SK-N-SH (cell line): ENCODE data around the gene ABCB4.

ENCODE experiments used
- EP300 ChIP-seq, 2 experiments: IDR thresholded peaks; 2 replicates each; pipeline versions ENCODE4 v1.4.0 to v1.6.1; 2012; ENCODE audit warnings: borderline replicate concordance in 1 of 2, low read depth in 1 of 2, low read length in 1 of 2
- EZH2phosphoT487 ChIP-seq: fragments of 200-600 bp; sonication (generic); IDR thresholded peaks from 2 replicates; pipeline ENCODE4 v1.6.1; 2017; ENCODE audit warnings: low read depth, mixed run types, mild to moderate bottlenecking, antibody characterized with exemption, moderate library complexity, borderline replicate concordance
- FOXJ3 ChIP-seq: sonication (generic); formaldehyde crosslinking; IDR thresholded peaks from 2 replicates; pipeline ENCODE4 v1.5.1; 2020; ENCODE audit warnings: mild to moderate bottlenecking, missing genetic modification reagents
- MXI1 ChIP-seq: IDR thresholded peaks from 2 replicates; pipeline ENCODE4 v1.6.1; 2012; ENCODE audit warnings: mild to moderate bottlenecking, low read depth, low read length, improper control_type of control experiment
- POLR2AphosphoS5 ChIP-seq: IDR thresholded peaks from 2 replicates; pipeline ENCODE4 v1.6.1; 2012; ENCODE audit warnings: low read depth, low read length
- SMC3 ChIP-seq: IDR thresholded peaks from 2 replicates; pipeline ENCODE4 v1.6.1; 2012; ENCODE audit warnings: low read depth, low read length, improper control_type of control experiment
- TF ChIP-seq, protein P1 (sequence below): fragments of 200-600 bp; sonication (generic); IDR thresholded peaks from 2 replicates; pipeline ENCODE4 v1.6.1; 2017; ENCODE audit warnings: antibody characterized with exemption, mild to moderate bottlenecking, moderate library complexity

DNA sequence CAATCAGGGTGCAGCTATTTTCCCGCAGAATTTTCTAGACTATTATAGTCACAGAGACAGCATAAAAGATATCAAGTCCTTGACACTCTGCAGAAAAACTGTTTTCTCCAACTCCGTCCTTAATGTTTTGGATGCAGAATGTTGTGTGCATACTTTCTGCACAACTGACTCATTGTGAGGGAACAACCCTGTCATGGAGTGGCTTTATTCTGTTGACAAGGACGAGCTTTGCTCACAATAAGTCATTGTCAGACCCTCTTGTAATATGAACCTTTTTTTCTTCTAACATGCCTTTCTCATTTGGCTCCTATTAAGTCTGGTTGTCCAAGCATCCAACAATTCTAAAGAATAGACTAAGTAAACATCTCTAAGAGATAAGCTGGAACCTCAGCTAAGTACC, 17.3 kb downstream of the ABCB4 start:
- TF ChIP-seq POLR2AphosphoS5: no peak
- TF ChIP-seq, protein P1, sequence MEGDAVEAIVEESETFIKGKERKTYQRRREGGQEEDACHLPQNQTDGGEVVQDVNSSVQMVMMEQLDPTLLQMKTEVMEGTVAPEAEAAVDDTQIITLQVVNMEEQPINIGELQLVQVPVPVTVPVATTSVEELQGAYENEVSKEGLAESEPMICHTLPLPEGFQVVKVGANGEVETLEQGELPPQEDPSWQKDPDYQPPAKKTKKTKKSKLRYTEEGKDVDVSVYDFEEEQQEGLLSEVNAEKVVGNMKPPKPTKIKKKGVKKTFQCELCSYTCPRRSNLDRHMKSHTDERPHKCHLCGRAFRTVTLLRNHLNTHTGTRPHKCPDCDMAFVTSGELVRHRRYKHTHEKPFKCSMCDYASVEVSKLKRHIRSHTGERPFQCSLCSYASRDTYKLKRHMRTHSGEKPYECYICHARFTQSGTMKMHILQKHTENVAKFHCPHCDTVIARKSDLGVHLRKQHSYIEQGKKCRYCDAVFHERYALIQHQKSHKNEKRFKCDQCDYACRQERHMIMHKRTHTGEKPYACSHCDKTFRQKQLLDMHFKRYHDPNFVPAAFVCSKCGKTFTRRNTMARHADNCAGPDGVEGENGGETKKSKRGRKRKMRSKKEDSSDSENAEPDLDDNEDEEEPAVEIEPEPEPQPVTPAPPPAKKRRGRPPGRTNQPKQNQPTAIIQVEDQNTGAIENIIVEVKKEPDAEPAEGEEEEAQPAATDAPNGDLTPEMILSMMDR: no peak
- TF ChIP-seq EP300 (IDR thresholded peaks at IDR 0.05; ENCODE audit: borderline replicate concordance in 1 of 2, low read depth in 1 of 2, low read length in 1 of 2): no peak
- no peak for TF ChIP-seq EZH2phosphoT487
- no peak for TF ChIP-seq FOXJ3
- TF ChIP-seq MXI1: no peak
- no peak for TF ChIP-seq SMC3
